A204.1 (cell line): ENCODE measurements around the gene ZNF429.
"Not testable (repeated sequence)": the region's sequence is repeated elsewhere in the genome, so short reads cannot be mapped to it uniquely, and the experiment has no call there.

Experiments
- FAIRE-seq: peaks from 2 replicates; lab custom pipeline; 2012; peaks lifted over from hg19 to GRCh38; lab: Jason Lieb, UNC

Gene ZNF429

GRCh38 chr19:21519488-21519887, 14.1 kb downstream of the ZNF429 start:
- FAIRE-seq, result no peak

- no peak for FAIRE-seq
Measured at GRCh38 chr19:21532904-21533303, 27.5 kb downstream of the ZNF429 start.

- FAIRE-seq, result not testable (repeated sequence)
Measured at GRCh38 chr19:21536741-21537290, 31.4 kb downstream of the ZNF429 start.

- no peak for FAIRE-seq
Measured at GRCh38 chr19:21559444-21559843, 54.0 kb downstream of the ZNF429 start.

GRCh38 chr19:21564406-21564805, 59.0 kb downstream of the ZNF429 start:
- FAIRE-seq, result no peak

GRCh38 chr19:21566073-21566472, 60.7 kb downstream of the ZNF429 start:
- FAIRE-seq, result no peak

GRCh38 chr19:21567806-21568205, 62.4 kb downstream of the ZNF429 start:
- not testable (repeated sequence) for FAIRE-seq

- no peak for FAIRE-seq
Measured at GRCh38 chr19:21568816-21569493, 63.6 kb downstream of the ZNF429 start.

- FAIRE-seq, result no peak
Measured at GRCh38 chr19:21569494-21569865, 64.1 kb downstream of the ZNF429 start.

- FAIRE-seq, result no peak
Measured at GRCh38 chr19:21571316-21571715, 65.9 kb downstream of the ZNF429 start.

GRCh38 chr19:21574607-21575006, 69.2 kb downstream of the ZNF429 start:
- peak; percentile 6 for FAIRE-seq

- no peak for FAIRE-seq
Measured at GRCh38 chr19:21576481-21576880, 71.1 kb downstream of the ZNF429 start.

- FAIRE-seq, result no peak
Measured at GRCh38 chr19:21580101-21580500, 74.7 kb downstream of the ZNF429 start.

- no peak for FAIRE-seq
Measured at GRCh38 chr19:21580818-21581217, 75.4 kb downstream of the ZNF429 start.

GRCh38 chr19:21581646-21582240, 76.3 kb downstream of the ZNF429 start:
- FAIRE-seq, result no peak

GRCh38 chr19:21584537-21584936, 79.1 kb downstream of the ZNF429 start:
- FAIRE-seq, result no peak

- FAIRE-seq, result no peak
Measured at GRCh38 chr19:21585281-21585890, 80.0 kb downstream of the ZNF429 start.

GRCh38 chr19:21586311-21587116, 81.1 kb downstream of the ZNF429 start:
- no peak for FAIRE-seq

GRCh38 chr19:21587117-21587461, 81.7 kb downstream of the ZNF429 start:
- FAIRE-seq, result no peak

GRCh38 chr19:21587549-21587948, 82.1 kb downstream of the ZNF429 start:
- no peak for FAIRE-seq

GRCh38 chr19:21588065-21588601, 82.7 kb downstream of the ZNF429 start:
- no peak for FAIRE-seq

GRCh38 chr19:21590867-21591266, 85.5 kb downstream of the ZNF429 start:
- FAIRE-seq, result no peak
